ENCODE data around the gene CHRNB2.

Gene CHRNB2

GRCh38 chr1:154550657-154551056 lies 16.9 kb upstream of the CHRNB2 start:
- ChIA-PET POLR2A (no interaction called here), CTCF (interaction anchor here (0.6 kb wide), 1 partner anchor 433 kb away, joined by 3 read pairs; no protein-coding TSS in a partner anchor)
- DNase-seq (ENCODE audit: extremely low spot score), result no peak
- TF ChIP-seq SP1 (IDR thresholded peaks at IDR 0.05), result no peak

DNA sequence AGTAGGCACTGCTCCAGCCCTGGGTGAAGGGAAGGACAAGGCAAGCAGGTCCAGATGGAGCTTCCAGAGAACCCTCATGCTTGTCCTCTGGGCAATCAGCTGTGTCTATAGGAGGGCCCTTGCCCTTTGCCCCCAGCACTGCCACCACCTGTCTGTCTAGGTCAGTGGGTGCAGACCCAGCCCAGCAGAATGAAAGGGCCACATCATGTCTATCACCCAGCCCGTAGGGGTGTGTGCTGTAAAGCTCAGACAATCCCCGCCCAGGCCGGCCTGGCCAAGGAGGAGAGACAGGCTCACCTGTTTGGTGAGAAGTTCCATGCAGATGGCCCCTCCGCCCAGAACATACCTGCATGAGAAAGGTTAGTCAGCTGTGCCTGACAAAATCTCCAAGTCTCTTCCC lies 16.1 kb upstream of the CHRNB2 start:
- CTCF ChIA-PET, result interaction anchor here (0.6 kb wide), 1 partner anchor 434 kb away, joined by 3 read pairs; no protein-coding TSS in a partner anchor
- TF ChIP-seq ZNF384 (IDR thresholded peaks at IDR 0.05) (no peak), ELF4 (IDR thresholded peaks at IDR 0.05) (no peak), SUZ12 (IDR thresholded peaks at IDR 0.05) (no peak), LEF1 (IDR thresholded peaks at IDR 0.05; ENCODE audit: borderline replicate concordance) (no peak), L3MBTL2 (conservative IDR thresholded peaks at IDR 0.05) (no peak), FOXA1 (IDR thresholded peaks at IDR 0.05) (no peak), HDGF (IDR thresholded peaks at IDR 0.05; ENCODE audit: borderline replicate concordance) (no peak), FOXK2 (IDR thresholded peaks at IDR 0.05) (no peak), PKNOX1 (IDR thresholded peaks at IDR 0.05) (no peak), ARNT (IDR thresholded peaks at IDR 0.05) (no peak), FOXM1 (IDR thresholded peaks at IDR 0.05; ENCODE audit: borderline replicate concordance) (no peak), BHLHE40 (IDR thresholded peaks at IDR 0.05; ENCODE audit: borderline replicate concordance) (no peak), CTBP1 (IDR thresholded peaks at IDR 0.05; ENCODE audit: borderline replicate concordance) (no peak), NFRKB (IDR thresholded peaks at IDR 0.05) (no peak), TARDBP (IDR thresholded peaks at IDR 0.05) (no peak), SP1 (IDR thresholded peaks at IDR 0.05) (no peak)
- no peak for DNase-seq (ENCODE audit: extremely low spot score)
- POLR2A ChIA-PET, result no interaction called here

- DNase-seq (ENCODE audit: extremely low spot score), result no peak
- ChIA-PET CTCF (no interaction called here), POLR2A (interaction anchor here (1.4 kb wide), 1 partner anchor 62 kb away, joined by 3 read pairs; no protein-coding TSS in a partner anchor)
- TF ChIP-seq NFRKB (IDR thresholded peaks at IDR 0.05), result no peak
- no peak for TF ChIP-seq SP1 (IDR thresholded peaks at IDR 0.05)
- no peak for TF ChIP-seq ELF4 (IDR thresholded peaks at IDR 0.05)
- TF ChIP-seq FOXA1 (IDR thresholded peaks at IDR 0.05), result no peak
- no peak for TF ChIP-seq HDGF (IDR thresholded peaks at IDR 0.05; ENCODE audit: borderline replicate concordance)
- no peak for TF ChIP-seq CTBP1 (IDR thresholded peaks at IDR 0.05; ENCODE audit: borderline replicate concordance)
- no peak for TF ChIP-seq FOXK2 (IDR thresholded peaks at IDR 0.05)
- TF ChIP-seq BHLHE40 (IDR thresholded peaks at IDR 0.05; ENCODE audit: borderline replicate concordance), result no peak
- no peak for TF ChIP-seq LEF1 (IDR thresholded peaks at IDR 0.05; ENCODE audit: borderline replicate concordance)
- TF ChIP-seq TARDBP (IDR thresholded peaks at IDR 0.05), result no peak
- no peak for TF ChIP-seq L3MBTL2 (conservative IDR thresholded peaks at IDR 0.05)
- no peak for TF ChIP-seq SUZ12 (IDR thresholded peaks at IDR 0.05)
- TF ChIP-seq ZNF384 (IDR thresholded peaks at IDR 0.05), result no peak
- no peak for TF ChIP-seq ARNT (IDR thresholded peaks at IDR 0.05)
- TF ChIP-seq FOXM1 (IDR thresholded peaks at IDR 0.05; ENCODE audit: borderline replicate concordance), result no peak
- no peak for TF ChIP-seq PKNOX1 (IDR thresholded peaks at IDR 0.05)
These were observed 15.5 kb upstream of the CHRNB2 start for GRCh38 chr1:154552036-154552435.

- TF ChIP-seq L3MBTL2 (conservative IDR thresholded peaks at IDR 0.05) (no peak), ARNT (IDR thresholded peaks at IDR 0.05) (no peak), HDGF (IDR thresholded peaks at IDR 0.05; ENCODE audit: borderline replicate concordance) (no peak), ELF4 (IDR thresholded peaks at IDR 0.05) (no peak), CTBP1 (IDR thresholded peaks at IDR 0.05; ENCODE audit: borderline replicate concordance) (no peak), ZNF384 (IDR thresholded peaks at IDR 0.05) (no peak), SP1 (IDR thresholded peaks at IDR 0.05) (no peak), FOXA1 (IDR thresholded peaks at IDR 0.05) (no peak), NFRKB (IDR thresholded peaks at IDR 0.05) (no peak), FOXM1 (IDR thresholded peaks at IDR 0.05; ENCODE audit: borderline replicate concordance) (no peak), LEF1 (IDR thresholded peaks at IDR 0.05; ENCODE audit: borderline replicate concordance) (no peak), PKNOX1 (IDR thresholded peaks at IDR 0.05) (no peak)
- ChIA-PET POLR2A (interaction anchor here (1.4 kb wide), 1 partner anchor 63 kb away, joined by 3 read pairs; no protein-coding TSS in a partner anchor), CTCF (no interaction called here)
- DNase-seq (ENCODE audit: extremely low spot score), result no peak
These were observed 14.2 kb upstream of the CHRNB2 start for GRCh38 chr1:154553056-154554030.

- no peak for DNase-seq (ENCODE audit: extremely low spot score)
- TF ChIP-seq L3MBTL2 (conservative IDR thresholded peaks at IDR 0.05) (no peak), SUZ12 (IDR thresholded peaks at IDR 0.05) (no peak), FOXK2 (IDR thresholded peaks at IDR 0.05) (no peak), NFRKB (IDR thresholded peaks at IDR 0.05) (no peak), ZNF384 (IDR thresholded peaks at IDR 0.05) (no peak), FOXA1 (IDR thresholded peaks at IDR 0.05) (no peak), ARNT (IDR thresholded peaks at IDR 0.05) (no peak), SP1 (IDR thresholded peaks at IDR 0.05) (no peak), PKNOX1 (IDR thresholded peaks at IDR 0.05) (no peak), ELF4 (IDR thresholded peaks at IDR 0.05) (no peak), FOXM1 (IDR thresholded peaks at IDR 0.05; ENCODE audit: borderline replicate concordance) (no peak), CTBP1 (IDR thresholded peaks at IDR 0.05; ENCODE audit: borderline replicate concordance) (no peak)
- ChIA-PET POLR2A (no interaction called here), CTCF (interaction anchor here (0.7 to 1.8 kb wide), 2 partner anchors 9 to 177 kb away, joined by 3 to 7 read pairs; no protein-coding TSS in a partner anchor)
These were observed 11.2 kb upstream of the CHRNB2 start for GRCh38 chr1:154556422-154556821.
